Measurements from ENCODE around the gene APCDD1.
"Not testable (repeated sequence)": the region's sequence is repeated elsewhere in the genome, so short reads cannot be mapped to it uniquely, and the experiment has no call there.

Gene APCDD1

DNA sequence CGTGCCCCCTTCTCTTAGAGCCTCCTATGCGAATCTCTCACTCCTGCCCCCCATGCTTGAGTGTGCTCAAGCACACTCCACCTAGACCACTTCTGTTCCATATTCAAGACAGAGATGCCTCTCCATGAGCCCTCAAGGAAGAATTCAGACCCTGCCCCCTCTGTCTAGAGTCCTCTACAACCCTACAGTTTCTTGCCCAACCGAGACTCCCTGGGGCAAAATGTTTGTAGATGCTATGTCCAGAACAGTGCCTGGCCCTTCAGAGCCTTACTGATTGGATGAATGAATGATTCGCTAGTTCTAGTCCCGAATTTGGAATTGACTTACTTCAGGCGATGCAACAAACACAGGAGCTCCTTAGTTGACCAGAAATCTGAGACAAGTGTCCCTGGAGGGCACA lies 8.7 kb downstream of the APCDD1 start:
- no peak for DNase-seq (ENCODE audit: low read depth)

DNA sequence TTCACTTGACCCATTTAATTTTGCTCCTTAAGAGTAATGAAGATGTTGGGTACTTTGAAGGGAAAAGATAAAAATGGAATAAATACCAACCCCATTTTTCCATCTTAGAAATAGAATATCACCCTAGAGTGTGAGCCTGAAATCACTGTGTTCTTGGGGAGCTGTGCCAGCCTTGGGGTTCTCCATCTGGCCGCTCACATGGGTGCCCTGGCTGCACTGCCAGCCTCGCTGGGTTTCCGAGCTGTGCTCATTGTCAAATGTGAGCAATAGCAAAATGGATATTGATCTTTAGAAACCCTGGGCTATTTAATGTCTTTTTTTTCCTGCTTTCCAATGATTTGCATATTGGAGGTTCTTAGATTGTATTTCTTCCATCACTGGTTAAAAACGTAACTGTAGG lies 9.3 kb downstream of the APCDD1 start:
- no peak for DNase-seq (ENCODE audit: low read depth)

- DNase-seq (ENCODE audit: low read depth) = not testable (repeated sequence)
These were observed 9.8 kb downstream of the APCDD1 start for GRCh38 chr18:10464161-10464648.

GRCh38 chr18:10465174-10465939 lies 10.9 kb downstream of the APCDD1 start:
- DNase-seq (ENCODE audit: low read depth) = no peak

DNA sequence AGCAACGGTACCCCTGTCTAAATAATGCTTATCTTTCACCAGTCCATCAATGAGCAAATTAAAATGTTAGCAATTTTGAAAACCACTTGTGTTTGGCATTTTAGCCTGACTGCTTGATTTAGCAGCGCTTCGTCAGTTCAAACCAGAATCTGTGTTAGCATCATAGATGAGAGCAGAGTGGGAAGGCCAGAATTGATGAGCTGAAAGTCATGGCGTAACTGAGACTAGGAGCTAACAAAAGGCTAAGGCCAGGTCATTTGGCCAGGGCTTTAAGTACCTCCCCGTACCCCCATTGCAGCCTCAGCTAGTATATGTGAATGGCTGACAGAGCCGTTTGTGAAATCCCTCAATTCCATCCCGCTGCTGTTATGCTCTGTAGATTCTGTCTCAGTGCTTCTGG lies 16.0 kb downstream of the APCDD1 start:
- DNase-seq (ENCODE audit: low read depth) = no peak

DNA sequence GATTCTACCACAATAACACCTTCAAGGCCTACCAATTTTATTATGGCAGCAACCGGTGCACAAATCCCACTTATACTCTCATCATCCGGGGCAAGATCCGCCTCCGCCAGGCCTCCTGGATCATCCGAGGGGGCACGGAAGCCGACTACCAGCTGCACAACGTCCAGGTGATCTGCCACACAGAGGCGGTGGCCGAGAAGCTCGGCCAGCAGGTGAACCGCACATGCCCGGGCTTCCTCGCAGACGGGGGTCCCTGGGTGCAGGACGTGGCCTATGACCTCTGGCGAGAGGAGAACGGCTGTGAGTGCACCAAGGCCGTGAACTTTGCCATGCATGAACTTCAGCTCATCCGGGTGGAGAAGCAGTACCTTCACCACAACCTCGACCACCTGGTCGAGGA lies 17.1 kb downstream of the APCDD1 start:
- no peak for DNase-seq (ENCODE audit: low read depth)

GRCh38 chr18:10473132-10473531 lies 18.7 kb downstream of the APCDD1 start:
- DNase-seq (ENCODE audit: low read depth) = no peak

DNA sequence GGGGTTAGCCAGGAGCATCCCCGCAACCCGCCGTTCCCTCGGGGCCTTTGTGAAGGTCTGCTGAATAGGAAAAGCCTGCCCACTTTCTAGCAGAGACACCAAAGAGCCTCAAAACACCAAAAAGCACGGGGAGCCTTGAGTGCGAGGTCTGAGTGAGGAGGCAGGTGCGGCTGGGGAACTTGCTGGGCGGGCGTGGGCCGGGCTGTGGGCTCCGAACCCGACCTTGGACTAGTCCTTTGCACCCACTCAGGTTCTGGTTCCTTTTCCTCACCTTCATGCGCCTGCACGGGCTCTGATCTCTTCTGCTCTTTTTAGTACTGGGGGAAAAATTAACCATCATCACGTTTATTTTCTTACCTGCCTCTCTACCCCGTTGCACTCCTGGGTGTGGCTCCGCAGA lies 19.9 kb downstream of the APCDD1 start:
- no peak for DNase-seq (ENCODE audit: low read depth)

DNA sequence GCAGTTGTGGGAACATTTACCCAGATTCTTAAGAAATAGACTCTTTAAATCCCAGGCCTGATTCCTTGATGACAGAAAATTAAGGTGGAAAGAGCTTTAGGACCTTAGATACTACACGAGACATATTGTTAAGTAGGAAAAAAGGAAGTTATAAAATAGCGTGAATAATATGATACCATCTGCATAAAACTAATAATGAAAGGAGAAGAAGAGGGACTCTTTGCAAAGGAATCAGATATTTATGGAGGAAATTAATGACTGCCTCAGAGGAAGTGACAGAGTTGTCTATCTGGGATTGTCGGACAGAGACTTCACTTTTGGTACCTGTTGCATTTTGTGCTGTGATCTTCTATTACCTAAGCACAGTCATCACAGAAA lies 20.8 kb downstream of the APCDD1 start:
- DNase-seq (ENCODE audit: low read depth) = no peak

GRCh38 chr18:10475654-10476291 lies 21.3 kb downstream of the APCDD1 start:
- no peak for DNase-seq (ENCODE audit: low read depth)

DNA sequence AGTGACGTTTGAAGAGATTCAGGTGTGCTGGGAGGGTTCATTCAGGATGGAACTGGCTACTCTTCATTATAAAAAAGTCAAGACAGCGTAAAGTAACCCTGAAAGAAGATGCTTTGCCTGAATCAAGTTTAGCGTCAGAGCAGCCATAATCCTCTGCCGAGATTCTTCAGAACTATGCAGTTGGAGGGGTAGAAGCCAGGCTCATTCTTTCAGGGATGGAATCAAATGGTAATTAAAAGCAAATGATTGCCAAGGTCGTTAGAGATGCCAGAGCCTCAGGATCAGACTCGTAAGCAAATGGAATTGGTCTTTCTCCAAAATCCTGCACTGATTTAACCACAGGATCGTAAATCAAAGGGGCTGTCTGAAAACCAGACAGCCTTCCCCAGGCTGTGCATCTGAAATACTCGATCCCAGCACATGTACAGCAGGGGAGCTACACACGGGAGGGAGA lies 21.9 kb downstream of the APCDD1 start:
- no peak for DNase-seq (ENCODE audit: low read depth)

DNA sequence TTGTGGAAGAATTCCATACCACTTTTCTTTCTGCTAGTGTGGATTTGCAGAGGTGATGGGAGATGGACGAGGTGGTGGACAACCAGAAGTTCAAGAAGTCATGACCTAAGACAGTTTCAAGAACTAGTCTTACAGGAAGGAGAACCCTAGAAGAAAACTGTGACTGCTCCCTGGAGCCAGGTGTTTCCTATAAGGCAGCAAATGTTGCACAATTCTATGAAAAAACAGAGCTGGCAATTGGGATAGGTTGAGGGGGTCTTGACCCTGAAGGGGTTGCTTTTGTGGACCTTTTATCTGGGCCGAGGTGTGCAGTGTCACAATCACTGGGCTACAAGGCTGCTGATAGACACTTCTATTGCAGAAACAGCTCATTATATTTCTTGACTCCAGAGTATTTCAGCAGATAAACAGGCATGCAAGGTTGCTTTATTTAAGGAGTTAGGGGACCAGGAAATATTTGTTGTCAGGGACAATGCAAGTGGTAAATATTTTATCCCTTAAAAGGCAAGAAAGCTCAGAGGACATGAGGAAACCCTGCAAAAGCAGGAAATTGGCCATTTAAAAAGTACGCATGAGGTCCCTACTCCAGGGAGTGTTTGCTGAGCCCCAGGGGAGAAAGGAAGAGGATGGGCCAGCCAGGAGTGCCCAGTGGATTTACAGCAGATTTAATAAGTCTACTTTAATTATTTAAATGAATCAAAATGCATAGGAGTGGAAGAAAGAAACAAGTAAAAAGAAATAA lies 22.9 kb downstream of the APCDD1 start:
- DNase-seq (ENCODE audit: low read depth) = no peak

GRCh38 chr18:10477863-10478260 lies 23.4 kb downstream of the APCDD1 start:
- no peak for DNase-seq (ENCODE audit: low read depth)

DNA sequence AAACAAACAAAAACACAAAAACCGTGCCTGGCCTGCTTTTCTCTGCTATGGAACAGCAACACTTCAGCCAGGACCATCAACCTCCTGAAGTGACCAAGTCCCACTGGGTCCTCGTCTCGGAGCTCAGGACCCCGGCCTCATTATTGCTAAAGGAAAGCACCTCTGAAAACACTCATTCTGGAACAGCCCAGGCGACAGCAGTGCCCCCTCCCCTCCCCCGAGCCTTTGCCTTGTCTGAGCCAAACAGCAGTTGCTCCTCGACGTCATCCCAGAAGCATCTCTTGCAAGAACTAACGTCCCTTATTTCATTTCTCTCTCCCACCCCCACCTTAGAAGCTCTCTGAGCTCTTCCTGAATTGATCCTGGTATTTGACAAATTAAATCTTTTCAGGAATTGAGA lies 27.4 kb downstream of the APCDD1 start:
- DNase-seq (ENCODE audit: low read depth) = no peak

GRCh38 chr18:10482363-10482984 lies 28.0 kb downstream of the APCDD1 start:
- no peak for DNase-seq (ENCODE audit: low read depth)

DNA sequence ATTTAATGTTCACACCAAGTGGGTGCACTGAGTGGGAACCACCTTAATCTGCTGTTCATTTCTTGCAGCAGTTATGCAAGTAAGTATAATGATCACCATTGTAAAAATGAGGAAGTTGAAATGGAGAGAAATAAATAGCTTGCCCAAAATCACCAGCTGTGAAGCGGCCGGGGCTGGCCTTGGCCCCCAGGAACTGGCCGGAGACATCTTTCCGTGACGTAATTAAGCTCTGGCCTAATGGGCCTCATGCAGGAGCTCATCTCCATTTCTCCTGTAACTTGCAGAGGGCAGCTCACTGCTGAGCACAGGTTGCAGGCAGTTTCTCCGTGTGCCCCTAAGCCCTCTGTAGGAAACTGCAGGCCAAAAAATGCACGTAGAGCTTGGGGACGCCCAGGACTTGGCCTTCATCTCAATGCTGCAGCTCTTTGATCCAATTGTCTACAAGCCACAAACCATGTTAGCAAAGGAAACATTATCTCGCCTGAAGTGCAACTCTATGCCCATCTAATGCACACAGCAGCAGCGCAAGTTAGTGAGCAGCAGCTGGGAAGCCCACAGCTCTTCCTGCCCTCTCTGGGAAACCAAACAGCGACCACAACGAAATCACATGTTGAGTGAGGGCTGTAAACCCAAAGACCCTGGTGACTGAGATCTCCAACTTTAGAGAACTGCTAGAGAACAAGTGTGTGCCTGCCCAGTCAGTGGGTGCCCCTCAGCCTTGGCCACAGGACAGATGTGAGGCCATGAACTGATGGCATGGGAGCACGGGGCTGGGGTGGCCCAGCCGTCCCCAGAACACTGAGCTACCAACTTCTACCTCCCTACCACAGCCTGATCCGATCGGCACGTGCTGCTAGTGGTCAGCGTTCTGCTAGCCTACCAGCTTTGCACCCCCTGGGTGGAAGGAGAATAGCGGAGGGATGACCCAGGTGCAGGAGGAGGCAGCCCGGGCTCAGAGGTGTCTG lies 28.8 kb downstream of the APCDD1 start:
- DNase-seq (ENCODE audit: low read depth) = no peak

GRCh38 chr18:10485475-10485874 lies 31.0 kb downstream of the APCDD1 start:
- DNase-seq (ENCODE audit: low read depth) = no peak

DNA sequence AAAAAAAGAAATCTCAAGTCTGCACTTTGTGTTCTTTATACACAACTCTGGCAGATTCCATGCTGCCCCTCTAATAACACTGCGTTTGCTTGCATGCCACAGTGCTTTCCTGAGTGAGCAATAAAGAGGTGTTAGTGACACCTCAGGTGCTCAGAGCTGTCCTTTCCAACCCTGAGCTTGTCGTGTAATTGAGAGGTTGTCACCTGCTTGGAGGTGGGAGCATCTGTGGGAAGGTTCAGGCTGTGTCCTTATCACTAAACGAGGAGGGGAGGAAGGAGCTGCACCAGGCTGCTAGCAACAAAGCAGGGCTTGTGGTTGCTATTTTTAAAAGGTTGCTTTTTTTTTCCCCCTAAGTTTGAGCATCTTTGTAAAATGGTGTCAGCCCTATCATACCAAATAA lies 31.9 kb downstream of the APCDD1 start:
- DNase-seq (ENCODE audit: low read depth) = no peak

DNA sequence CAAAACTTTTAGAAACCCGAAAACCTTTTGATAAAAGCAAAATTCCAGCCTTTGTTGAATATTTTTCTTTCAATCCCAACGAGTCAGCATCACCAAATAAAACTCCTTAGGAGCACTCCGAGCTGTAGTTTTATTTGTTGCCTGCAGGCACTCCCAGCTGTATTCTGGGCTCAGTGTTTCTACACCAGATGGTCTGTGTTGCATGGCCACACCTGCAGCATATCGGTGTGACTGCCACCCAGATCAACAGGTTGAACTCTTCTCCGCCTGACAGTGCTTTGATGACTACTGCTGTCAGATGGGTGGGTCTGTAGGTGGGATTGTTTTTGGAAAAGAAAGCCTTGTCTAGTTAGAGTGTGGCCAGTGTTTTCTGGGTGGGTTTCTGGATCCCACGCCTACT lies 32.7 kb downstream of the APCDD1 start:
- DNase-seq (ENCODE audit: low read depth) = no peak

DNA sequence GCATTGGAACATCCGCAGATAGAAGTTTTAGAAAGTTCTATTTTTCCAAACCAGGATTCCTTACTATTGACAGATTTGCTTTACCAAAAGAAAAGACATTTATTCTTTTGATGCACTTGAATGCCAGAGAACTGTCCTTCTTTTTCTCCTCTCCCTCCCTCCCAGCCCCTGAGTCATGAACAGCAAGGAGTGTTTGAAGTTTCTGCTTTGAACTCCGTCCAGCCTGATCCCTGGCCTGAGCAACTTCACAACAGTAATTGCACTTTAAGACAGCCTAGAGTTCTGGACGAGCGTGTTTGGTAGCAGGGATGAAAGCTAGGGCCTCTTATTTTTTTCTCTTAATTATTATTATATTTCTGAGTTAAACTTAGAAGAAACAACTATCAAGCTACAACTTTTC lies 33.6 kb downstream of the APCDD1 start:
- DNase-seq (ENCODE audit: low read depth) = no peak

DNA sequence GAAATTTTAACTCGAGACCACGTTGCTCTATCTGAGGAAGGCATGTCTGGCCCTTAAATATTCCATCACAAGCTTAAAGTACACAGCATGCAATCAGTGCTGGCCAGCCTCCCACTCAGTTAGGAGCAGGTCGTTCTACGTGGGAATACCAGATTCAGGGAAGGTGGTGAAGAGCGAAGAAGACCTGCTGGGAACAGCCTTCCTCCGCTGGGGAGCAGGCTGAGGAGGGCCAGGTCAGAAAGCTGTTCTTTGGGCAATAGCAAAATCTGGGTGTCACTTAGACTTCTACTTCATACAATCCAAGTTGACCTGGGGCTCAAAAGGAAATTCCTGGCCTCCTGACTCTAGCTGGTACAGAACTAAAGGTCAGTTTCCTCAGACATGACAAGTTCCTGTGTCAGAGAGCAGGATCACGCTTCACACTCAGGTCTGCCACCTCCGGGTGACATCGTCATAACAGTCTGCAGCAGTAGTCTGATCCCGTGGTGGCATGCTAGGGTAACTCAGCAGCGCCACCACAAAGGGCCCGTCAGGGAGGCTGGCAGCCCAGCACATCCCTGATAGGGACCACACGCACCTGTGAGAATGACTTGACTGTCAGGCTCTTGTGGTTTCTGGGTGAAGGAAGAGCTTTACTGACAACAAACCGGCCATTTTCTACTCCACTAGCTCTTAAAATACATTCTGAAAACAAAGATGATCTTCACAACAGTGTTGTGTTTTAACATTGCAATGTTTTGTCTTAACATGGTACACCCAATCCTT lies 36.1 kb downstream of the APCDD1 start:
- DNase-seq (ENCODE audit: low read depth) = peak; percentile 13
